Prostate gland (tissue), 2 donors: ENCODE data around the gene FCSK. TPM values are rescaled to one million over a fixed set of nuclear protein-coding genes. Genes with fewer than 3 reads are reported as not detected.

Experiments used
- DNase-seq: peaks from one replicate; pipeline ENCODE4 v3.0.0-alpha.2; 2019; ENCODE audit warnings: low spot score
- H3K27ac ChIP-seq, 2 donors: fragments of 200-600 bp; sonication (generic); 2 replicates each; pipeline ENCODE4 v1.5.1; 2017 to 2019
- H3K27me3 ChIP-seq: fragments of 200-600 bp; sonication (generic); replicated peaks from 2 replicates; pipeline ENCODE4 v1.5.1; 2019; ENCODE audit not compliant: insufficient read depth
- H3K36me3 ChIP-seq, 2 donors: fragments of 200-600 bp; sonication (generic); 1 replicate in 1 of 2; 2 replicates in 1 of 2; pipeline versions ENCODE4 v1.5.1 to v1.8.1; 2017 to 2019
- H3K4me1 ChIP-seq: fragments of 200-600 bp; sonication (generic); replicated peaks from 2 replicates; pipeline ENCODE4 v1.5.1; 2019
- H3K4me3 ChIP-seq, 2 donors: fragments of 200-600 bp; sonication (generic); 2 replicates each; pipeline ENCODE4 v1.5.1; 2017 to 2019
- H3K9me3 ChIP-seq: fragments of 200-600 bp; sonication (generic); 2 replicates; pipeline ENCODE4 v1.5.1; 2017
- POLR2A ChIP-seq: fragments of 450-650 bp; IDR thresholded peaks from one replicate; pipeline ENCODE4 v1.6.1; 2016; ENCODE audit warnings: antibody characterized with exemption, mild to moderate bottlenecking
- POLR2AphosphoS5 ChIP-seq: sonication (generic); formaldehyde crosslinking; IDR thresholded peaks from one replicate; pipeline ENCODE4 v1.6.1; 2017; ENCODE audit warnings: antibody characterized with exemption
- WGBS: methylation state at CpG from one replicate; pipeline ENCODE4 v1.1.5; 2018; 5-methylcytosine and 5-hydroxymethylcytosine counted together
- intact Hi-C: fragments of 100-400 bp; cut with DNase I; formaldehyde crosslinking; loops from one replicate; pipeline ENCODE4 v1.14.2; 2022
- total RNA-seq, 2 donors: library from RNA; depleted of rRNA; stranded (reverse); fragments of >200 nt; gene quantifications; one replicate each; pipeline ENCODE4 v1.1.0, GENCODE V29; 2016
- TF ChIP-seq, protein P1 (sequence below), 4 experiments: fragments of 200-600 bp in 2 of 4; fragments of 450-650 bp in 2 of 4; sonication (generic) in 2 of 4; IDR thresholded peaks; 1 replicate in 3 of 4; 2 replicates in 1 of 4; pipeline ENCODE4 v1.5.1; 2016 to 2019; ENCODE audit warnings: antibody characterized with exemption in 4 of 4, mild to moderate bottlenecking in 2 of 4, moderate library complexity in 2 of 4

The FCSK gene
- total RNA-seq, 2 donors from 2014 or later, result 23.0 to 33.1 TPM

- Histone ChIP-seq H3K27ac (no peak overlapping the region), H3K4me3 (no peak overlapping the region), H3K36me3 (peaks cover 7 to 11% of the 10 kb centered on the region in 2 donors), H3K27me3 (no peaks in the 10 kb centered on the region), H3K9me3 (no peaks in the 10 kb centered on the region), H3K4me1 (no peaks in the 10 kb centered on the region)
- WGBS, result 76% methylated on average over 5 of the region's 5 CpGs
- TF ChIP-seq, protein P1, sequence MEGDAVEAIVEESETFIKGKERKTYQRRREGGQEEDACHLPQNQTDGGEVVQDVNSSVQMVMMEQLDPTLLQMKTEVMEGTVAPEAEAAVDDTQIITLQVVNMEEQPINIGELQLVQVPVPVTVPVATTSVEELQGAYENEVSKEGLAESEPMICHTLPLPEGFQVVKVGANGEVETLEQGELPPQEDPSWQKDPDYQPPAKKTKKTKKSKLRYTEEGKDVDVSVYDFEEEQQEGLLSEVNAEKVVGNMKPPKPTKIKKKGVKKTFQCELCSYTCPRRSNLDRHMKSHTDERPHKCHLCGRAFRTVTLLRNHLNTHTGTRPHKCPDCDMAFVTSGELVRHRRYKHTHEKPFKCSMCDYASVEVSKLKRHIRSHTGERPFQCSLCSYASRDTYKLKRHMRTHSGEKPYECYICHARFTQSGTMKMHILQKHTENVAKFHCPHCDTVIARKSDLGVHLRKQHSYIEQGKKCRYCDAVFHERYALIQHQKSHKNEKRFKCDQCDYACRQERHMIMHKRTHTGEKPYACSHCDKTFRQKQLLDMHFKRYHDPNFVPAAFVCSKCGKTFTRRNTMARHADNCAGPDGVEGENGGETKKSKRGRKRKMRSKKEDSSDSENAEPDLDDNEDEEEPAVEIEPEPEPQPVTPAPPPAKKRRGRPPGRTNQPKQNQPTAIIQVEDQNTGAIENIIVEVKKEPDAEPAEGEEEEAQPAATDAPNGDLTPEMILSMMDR (IDR thresholded peaks at IDR 0.05), result no peak
- no peak for TF ChIP-seq POLR2A
- TF ChIP-seq POLR2AphosphoS5, result no peak
- no peak for DNase-seq
- intact Hi-C loops, result no loop called here
Observed at GRCh38 chr16:70494202-70494770, 39.9 kb downstream of the FCSK start.

GRCh38 chr16:70494777-70495176, 40.4 kb downstream of the FCSK start:
- H3K9me3 ChIP-seq, result no peaks in the 10 kb centered on the region
- intact Hi-C loops, result no loop called here
- no peak for DNase-seq
- H3K27me3 ChIP-seq, result no peaks in the 10 kb centered on the region
- H3K36me3 ChIP-seq, result peaks cover 7 to 11% of the 10 kb centered on the region in 2 donors
- H3K4me1 ChIP-seq, result no peaks in the 10 kb centered on the region
- WGBS, result 95% methylated on average over 2 of the region's 2 CpGs
- H3K4me3 ChIP-seq, result no peak overlapping the region
- TF ChIP-seq, protein P1 (IDR thresholded peaks at IDR 0.05), result no peak
- TF ChIP-seq POLR2A, result no peak
- TF ChIP-seq POLR2AphosphoS5, result no peak
- no peak overlapping the region for H3K27ac ChIP-seq

DNA sequence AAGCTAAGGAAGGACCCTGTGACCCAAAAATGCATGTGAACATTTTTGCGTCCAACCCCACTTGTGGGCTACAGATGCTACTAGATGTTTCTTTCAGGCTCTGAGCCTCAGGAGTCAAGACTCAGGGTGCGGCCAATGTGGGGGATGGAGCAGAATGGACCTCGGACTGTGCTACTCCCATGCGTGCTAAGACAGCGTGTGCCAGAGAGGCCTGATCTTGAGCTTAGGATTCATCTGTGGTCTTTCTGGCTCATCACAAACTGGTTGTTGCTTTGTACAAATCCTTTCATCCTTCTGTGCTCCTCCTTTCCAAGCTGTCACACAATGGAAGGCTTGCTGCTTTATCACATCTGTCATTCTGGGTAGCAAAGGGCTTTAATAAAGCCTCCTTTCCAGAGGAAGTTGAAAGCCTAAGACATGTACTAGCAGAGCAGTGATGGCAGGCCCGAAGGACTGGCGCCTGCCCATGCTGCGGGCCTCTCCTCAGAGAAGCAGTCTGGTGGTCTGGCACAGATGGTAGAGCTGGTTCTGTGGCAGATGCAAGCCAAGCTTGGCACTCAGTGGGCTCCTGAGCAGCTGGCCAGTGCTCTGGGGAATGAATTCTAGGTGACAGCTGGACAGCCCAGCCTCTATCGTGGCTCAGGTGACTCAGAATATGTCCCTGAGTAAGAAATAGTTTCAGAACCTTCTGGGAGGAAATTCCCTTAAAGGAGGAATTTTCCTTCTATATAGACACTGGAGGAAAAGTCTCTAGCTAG, 41.2 kb downstream of the FCSK start:
- 94% methylated on average over 9 of the region's 9 CpGs for WGBS
- H3K27ac ChIP-seq, result no peak overlapping the region
- no peaks in the 10 kb centered on the region for H3K4me1 ChIP-seq
- H3K36me3 ChIP-seq, result peaks cover 7 to 11% of the 10 kb centered on the region in 2 donors
- H3K27me3 ChIP-seq, result no peaks in the 10 kb centered on the region
- TF ChIP-seq, protein P1 (IDR thresholded peaks at IDR 0.05), result no peak
- TF ChIP-seq POLR2A, result no peak
- TF ChIP-seq POLR2AphosphoS5, result no peak
- no peak overlapping the region for H3K4me3 ChIP-seq
- DNase-seq, result no peak
- no peaks in the 10 kb centered on the region for H3K9me3 ChIP-seq
- intact Hi-C loops, result no loop called here

GRCh38 chr16:70496513-70496912, 42.1 kb downstream of the FCSK start:
- no peaks in the 10 kb centered on the region for H3K9me3 ChIP-seq
- H3K4me3 ChIP-seq, result no peak overlapping the region
- TF ChIP-seq, protein P1 (IDR thresholded peaks at IDR 0.05), result no peak
- TF ChIP-seq POLR2AphosphoS5 (no peak), POLR2A (no peak)
- no peaks in the 10 kb centered on the region for H3K4me1 ChIP-seq
- no peaks in the 10 kb centered on the region for H3K27me3 ChIP-seq
- peaks cover 7 to 11% of the 10 kb centered on the region in 2 donors for H3K36me3 ChIP-seq
- H3K27ac ChIP-seq, result no peak overlapping the region
- 96% methylated on average over 6 of the region's 6 CpGs for WGBS
- intact Hi-C loops, result no loop called here
- DNase-seq, result no peak

DNA sequence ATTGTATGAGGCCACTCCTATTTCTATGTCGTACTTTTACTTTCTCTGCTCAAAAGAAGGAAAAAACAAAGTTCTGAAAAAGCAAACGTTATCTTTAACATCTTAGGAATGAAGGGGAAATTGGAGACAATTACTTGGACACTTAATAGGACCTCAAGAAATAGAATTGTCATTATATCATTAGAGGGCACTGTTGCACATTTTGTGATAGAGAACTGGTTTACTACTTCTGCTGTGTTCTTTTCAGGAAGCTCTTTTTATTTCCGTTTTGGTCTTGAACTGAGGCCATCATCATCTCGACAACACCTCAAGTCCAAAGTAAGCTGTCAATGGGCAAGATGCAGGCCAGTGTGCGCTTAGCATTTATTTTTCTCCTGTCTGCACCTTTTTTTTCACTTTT, 54.4 kb downstream of the FCSK start:
- H3K36me3 ChIP-seq, result peaks cover 0 to 6% of the 10 kb centered on the region in 2 donors
- 65% methylated on average over 5 of the region's 5 CpGs for WGBS
- intact Hi-C loops, result no loop called here

More for the DNA sequence above, 54.4 kb downstream of the FCSK start:
- TF ChIP-seq, protein P1 (IDR thresholded peaks at IDR 0.05), result no peak
- TF ChIP-seq POLR2AphosphoS5, result no peak
- no peak for TF ChIP-seq POLR2A
- DNase-seq, result no peak
- Histone ChIP-seq H3K9me3 (no peaks in the 10 kb centered on the region), H3K27ac (no peak overlapping the region), H3K27me3 (no peaks in the 10 kb centered on the region), H3K4me1 (no peaks in the 10 kb centered on the region), H3K4me3 (no peak overlapping the region)
